ENCODE results near the gene ANKS1A. TPM values are rescaled to one million over a fixed set of nuclear protein-coding genes. Genes with fewer than 3 reads are reported as not detected.

Gene ANKS1A
- total RNA-seq, 2 donors from 2014 or later = 26.7 to 30.9 TPM

GRCh38 chr6:34900321-34901031, 11.4 kb downstream of the ANKS1A start:
- Histone ChIP-seq H3K4me3 (no peak overlapping the region), H3K36me3 (no peaks in the 10 kb centered on the region), H3K9me3 (no peaks in the 10 kb centered on the region), H3K4me1 (peaks cover 0 to 21% of the 10 kb centered on the region in 2 donors), H3K27ac (no peak overlapping the region), H3K27me3 (no peaks in the 10 kb centered on the region)
- TF ChIP-seq CTCF (IDR thresholded peaks at IDR 0.05) = no peak
- DNase-seq (ENCODE audit: low spot score) = no peak

GRCh38 chr6:34901930-34902329, 12.9 kb downstream of the ANKS1A start:
- Histone ChIP-seq H3K27me3 (no peaks in the 10 kb centered on the region), H3K27ac (no peak overlapping the region), H3K9me3 (no peaks in the 10 kb centered on the region), H3K4me1 (peaks cover 0 to 17% of the 10 kb centered on the region in 2 donors), H3K4me3 (no peak overlapping the region), H3K36me3 (no peaks in the 10 kb centered on the region)
- TF ChIP-seq CTCF (IDR thresholded peaks at IDR 0.05) = no peak
- no peak for DNase-seq (ENCODE audit: low spot score)

GRCh38 chr6:34904990-34905613, 16.0 kb downstream of the ANKS1A start:
- Histone ChIP-seq H3K4me3 (no peak overlapping the region), H3K9me3 (no peaks in the 10 kb centered on the region), H3K36me3 (no peaks in the 10 kb centered on the region), H3K27ac (no peak overlapping the region), H3K27me3 (no peaks in the 10 kb centered on the region), H3K4me1 (peaks cover 0 to 3% of the 10 kb centered on the region in 2 donors)
- no peak for DNase-seq (ENCODE audit: low spot score)
- TF ChIP-seq CTCF (IDR thresholded peaks at IDR 0.05) = no peak

- Histone ChIP-seq H3K9me3 (no peaks in the 10 kb centered on the region), H3K4me1 (no peaks in the 10 kb centered on the region), H3K27ac (no peak overlapping the region), H3K27me3 (no peaks in the 10 kb centered on the region), H3K36me3 (no peaks in the 10 kb centered on the region), H3K4me3 (no peak overlapping the region)
- TF ChIP-seq CTCF (IDR thresholded peaks at IDR 0.05) = no peak
- DNase-seq (ENCODE audit: low spot score) = no peak
Observed at GRCh38 chr6:34906826-34907225, 17.8 kb downstream of the ANKS1A start.

GRCh38 chr6:34908194-34908593, 19.1 kb downstream of the ANKS1A start:
- Histone ChIP-seq H3K36me3 (no peaks in the 10 kb centered on the region), H3K4me3 (no peak overlapping the region), H3K9me3 (no peaks in the 10 kb centered on the region), H3K4me1 (no peaks in the 10 kb centered on the region), H3K27ac (no peak overlapping the region), H3K27me3 (no peaks in the 10 kb centered on the region)
- no peak for TF ChIP-seq CTCF (IDR thresholded peaks at IDR 0.05)
- DNase-seq (ENCODE audit: low spot score) = no peak
